GM12891 (cell line): ENCODE measurements around the gene PTGFR.

Experiments used
- POLR2A ChIP-seq: IDR thresholded peaks from 2 replicates; pipeline ENCODE4 v1.6.1; 2011; ENCODE audit warnings: low read depth, low read length, control low read depth
- POLR2AphosphoS5 ChIP-seq: IDR thresholded peaks from 2 replicates; pipeline ENCODE4 v1.6.1; 2011; ENCODE audit warnings: low read depth, low read length, control low read depth
- TAF1 ChIP-seq: IDR thresholded peaks from 2 replicates; pipeline ENCODE4 v1.6.1; 2011; ENCODE audit warnings: low read depth, low read length, control low read depth

- TF ChIP-seq POLR2AphosphoS5: no peak
- TF ChIP-seq POLR2A: no peak
- no peak for TF ChIP-seq TAF1
Observed at GRCh38 chr1:78536427-78536826, 45.7 kb downstream of the PTGFR start.
